Activated CD4-positive, alpha-beta T cell treated with anti-CD3 and anti-CD28 coated beads, Interleukin-2, amount 50 U/mL, for 48 hours (primary cell): ENCODE measurements around the gene MCM3AP.
"Not testable (repeated sequence)": the region's sequence is repeated elsewhere in the genome, so short reads cannot be mapped to it uniquely, and the experiment has no call there.

ENCODE experiments used
- DNase-seq, 2 experiments: peaks; one replicate each; pipeline ENCODE4 v3.0.0-alpha.2; 2020

MCM3AP gene

GRCh38 chr21:46310260-46310659, 24.8 kb upstream of the MCM3AP start:
- not testable (repeated sequence) for DNase-seq

GRCh38 chr21:46308431-46308830, 23.0 kb upstream of the MCM3AP start:
- no peak for DNase-seq

GRCh38 chr21:46307625-46308024, 22.2 kb upstream of the MCM3AP start:
- DNase-seq, result no peak

GRCh38 chr21:46304955-46305354, 19.5 kb upstream of the MCM3AP start:
- DNase-seq, result no peak

- no peak for DNase-seq
Measured at GRCh38 chr21:46304437-46304836, 19.0 kb upstream of the MCM3AP start.

GRCh38 chr21:46301759-46302158, 16.3 kb upstream of the MCM3AP start:
- no peak for DNase-seq

GRCh38 chr21:46299167-46299566, 13.8 kb upstream of the MCM3AP start:
- DNase-seq, result no peak

- peak in 1 of 2 experiments; percentile 27 for DNase-seq
Measured at GRCh38 chr21:46297338-46298271, 12.2 kb upstream of the MCM3AP start.

- DNase-seq, result peak; percentile 70 to 74
Measured at GRCh38 chr21:46295996-46296752, 10.8 kb upstream of the MCM3AP start.

GRCh38 chr21:46295177-46295770, 9.9 kb upstream of the MCM3AP start:
- no peak for DNase-seq

- no peak for DNase-seq
Measured at GRCh38 chr21:46294647-46295176, 9.3 kb upstream of the MCM3AP start.

GRCh38 chr21:46291561-46291960, 6.2 kb upstream of the MCM3AP start:
- no peak for DNase-seq

GRCh38 chr21:46289655-46290179, 4.3 kb upstream of the MCM3AP start:
- no peak for DNase-seq

GRCh38 chr21:46287541-46287940, 2.1 kb upstream of the MCM3AP start:
- no peak for DNase-seq

GRCh38 chr21:46286648-46287002, 1.2 kb upstream of the MCM3AP start:
- DNase-seq, result no peak

- peak; percentile 88 to 90 for DNase-seq
Measured at GRCh38 chr21:46285761-46286647, 593 bp upstream of the MCM3AP start, which contains the start of gene YBEY. Gene YBEY, plus strand, starts transcription at chr21:46286342. Its CDS starts 572 bp downstream, at chr21:46286914.

GRCh38 chr21:46284733-46285132, 678 bp downstream of the MCM3AP start:
- no peak for DNase-seq

GRCh38 chr21:46284077-46284644, 1.2 kb downstream of the MCM3AP start:
- DNase-seq, result no peak

GRCh38 chr21:46274797-46275390, 10.5 kb downstream of the MCM3AP start:
- DNase-seq, result no peak

GRCh38 chr21:46273341-46273740, 12.1 kb downstream of the MCM3AP start:
- DNase-seq, result no peak

- DNase-seq, result no peak
Measured at GRCh38 chr21:46269466-46269865, 15.9 kb downstream of the MCM3AP start.
